GM12891 (cell line): ENCODE results near the gene SNAPIN.

Experiments
- PAX5 ChIP-seq: IDR thresholded peaks from 2 replicates; pipeline ENCODE4 v1.6.1; 2011; ENCODE audit warnings: low read length, moderate library complexity, mild to moderate bottlenecking; ENCODE audit not compliant: insufficient read depth, severe bottlenecking
- POLR2A ChIP-seq: IDR thresholded peaks from 2 replicates; pipeline ENCODE4 v1.6.1; 2011; ENCODE audit warnings: low read depth, low read length, control low read depth
- POLR2AphosphoS5 ChIP-seq: IDR thresholded peaks from 2 replicates; pipeline ENCODE4 v1.6.1; 2011; ENCODE audit warnings: low read depth, low read length, control low read depth
- POU2F2 ChIP-seq: IDR thresholded peaks from 2 replicates; pipeline ENCODE4 v1.6.1; 2011; ENCODE audit warnings: low read depth, mild to moderate bottlenecking, control low read depth, low read length, moderate library complexity
- SPI1 ChIP-seq: IDR thresholded peaks from 2 replicates; pipeline ENCODE4 v1.6.1; 2011; ENCODE audit warnings: low read depth, low read length, control low read depth
- TAF1 ChIP-seq: IDR thresholded peaks from 2 replicates; pipeline ENCODE4 v1.6.1; 2011; ENCODE audit warnings: low read depth, low read length, control low read depth

DNA sequence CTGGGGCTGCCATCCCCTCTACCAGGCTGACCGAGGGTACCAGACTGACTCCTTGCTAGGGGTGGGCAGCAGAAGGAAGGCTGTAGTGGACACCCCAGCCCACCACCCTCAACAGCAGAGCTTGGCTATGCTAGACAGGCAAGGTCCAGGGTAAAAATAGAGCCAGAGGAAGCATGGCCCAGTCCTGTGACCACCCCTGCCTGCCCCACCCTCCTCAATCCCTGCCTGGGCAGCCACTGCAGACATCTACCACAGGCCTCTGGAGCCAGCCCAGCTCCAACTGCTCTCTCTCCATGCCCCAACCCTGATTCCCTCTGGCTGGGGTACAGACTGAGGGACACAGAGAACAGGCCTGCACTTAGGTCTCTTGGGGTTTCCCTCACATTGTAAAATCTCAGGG lies 28.5 kb upstream of the SNAPIN start:
- TF ChIP-seq POLR2A (no peak), PAX5 (no peak), POLR2AphosphoS5 (no peak), TAF1 (no peak), POU2F2 (no peak), SPI1 (no peak)
